ENCODE data around the gene PLD4.

DNA sequence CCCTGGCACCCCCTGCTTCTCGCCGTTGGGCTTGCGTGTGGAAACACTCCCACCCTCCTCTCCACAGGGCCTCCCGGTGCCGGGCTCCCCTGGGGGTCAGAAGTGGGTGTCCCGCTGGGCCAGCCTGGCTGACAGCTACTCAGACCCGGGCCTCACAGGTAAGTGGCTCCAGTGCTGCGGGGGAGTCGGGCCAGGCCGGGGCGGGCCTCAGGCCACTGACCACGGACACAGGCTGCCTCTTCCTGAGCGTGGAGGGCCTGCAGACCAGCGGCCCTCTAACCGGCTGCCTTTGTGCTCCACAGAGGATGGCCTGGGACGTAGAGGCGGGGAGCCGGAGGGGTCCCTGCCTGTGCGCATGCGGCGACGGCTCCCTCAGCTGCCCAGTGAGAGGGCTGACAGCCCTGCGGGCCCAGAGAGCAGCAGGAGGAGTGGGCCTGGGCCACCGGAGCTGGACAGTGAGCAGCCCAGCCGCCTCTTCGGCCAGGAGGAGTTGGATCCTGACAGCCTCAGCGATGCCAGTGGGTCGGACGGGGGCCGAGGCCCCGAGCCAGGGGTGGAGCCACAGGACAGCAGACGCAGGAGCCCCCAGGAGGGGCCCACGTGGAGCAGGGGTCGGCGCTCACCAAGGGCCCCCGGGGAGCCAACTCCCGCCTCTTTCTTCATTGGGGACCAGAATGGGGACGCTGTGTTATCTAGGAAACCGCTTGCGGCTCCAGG is 38.5 kb upstream of the PLD4 start:
- TF ChIP-seq, protein P1, sequence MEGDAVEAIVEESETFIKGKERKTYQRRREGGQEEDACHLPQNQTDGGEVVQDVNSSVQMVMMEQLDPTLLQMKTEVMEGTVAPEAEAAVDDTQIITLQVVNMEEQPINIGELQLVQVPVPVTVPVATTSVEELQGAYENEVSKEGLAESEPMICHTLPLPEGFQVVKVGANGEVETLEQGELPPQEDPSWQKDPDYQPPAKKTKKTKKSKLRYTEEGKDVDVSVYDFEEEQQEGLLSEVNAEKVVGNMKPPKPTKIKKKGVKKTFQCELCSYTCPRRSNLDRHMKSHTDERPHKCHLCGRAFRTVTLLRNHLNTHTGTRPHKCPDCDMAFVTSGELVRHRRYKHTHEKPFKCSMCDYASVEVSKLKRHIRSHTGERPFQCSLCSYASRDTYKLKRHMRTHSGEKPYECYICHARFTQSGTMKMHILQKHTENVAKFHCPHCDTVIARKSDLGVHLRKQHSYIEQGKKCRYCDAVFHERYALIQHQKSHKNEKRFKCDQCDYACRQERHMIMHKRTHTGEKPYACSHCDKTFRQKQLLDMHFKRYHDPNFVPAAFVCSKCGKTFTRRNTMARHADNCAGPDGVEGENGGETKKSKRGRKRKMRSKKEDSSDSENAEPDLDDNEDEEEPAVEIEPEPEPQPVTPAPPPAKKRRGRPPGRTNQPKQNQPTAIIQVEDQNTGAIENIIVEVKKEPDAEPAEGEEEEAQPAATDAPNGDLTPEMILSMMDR (conservative IDR thresholded peaks at IDR 0.05): no peak
- no peak for TF ChIP-seq EZH2 (IDR thresholded peaks at IDR 0.05; ENCODE audit: low read depth)

All from PC-9 (cell line).